ENCODE measurements around the gene ARNT2.

ARNT2 gene

GRCh38 chr15:80531388-80531787, 127.2 kb downstream of the ARNT2 start:
- Histone ChIP-seq H3K27ac (ENCODE audit: low read length, poor library complexity, severe bottlenecking) (no peak overlapping the region), H3K14ac (ENCODE audit: low read length in 2 of 2) (no peak overlapping the region), H2BK12ac (ENCODE audit: low read length in 2 of 2) (no peak overlapping the region), H3K27me3 (ENCODE audit: control insufficient read depth in 1 of 2, insufficient read depth in 1 of 2, low read length in 2 of 2) (no peaks in the 10 kb centered on the region), H3K4me1 (ENCODE audit: control insufficient read depth, insufficient read depth, low read depth, low read length) (no peaks in the 10 kb centered on the region), H4K8ac (ENCODE audit: low read length) (no peak overlapping the region), H3K4ac (ENCODE audit: low read depth in 1 of 2, low read length in 2 of 2) (no peak overlapping the region), H3K18ac (ENCODE audit: low read depth in 1 of 2, low read length in 2 of 2) (no peak overlapping the region), H3K4me3 (ENCODE audit: insufficient read depth in 1 of 2, low read depth in 1 of 2, low read length in 2 of 2) (peak overlapping the region in 1 of 2 experiments; percentile 9), H3K79me1 (replicated peaks; ENCODE audit: low read length, poor library complexity, severe bottlenecking) (peaks cover 1% of the 10 kb centered on the region), H2BK15ac (ENCODE audit: low read depth, poor library complexity, severe bottlenecking) (no peak overlapping the region), H2AK5ac (ENCODE audit: low read length, severe bottlenecking) (no peak overlapping the region), H2BK120ac (ENCODE audit: low read depth, low read length) (no peak overlapping the region), H2AFZ (ENCODE audit: low read depth, low read length) (no peak overlapping the region), H4K91ac (ENCODE audit: low read length) (no peak overlapping the region), H2BK5ac (ENCODE audit: low read depth, low read length, poor library complexity, severe bottlenecking) (no peak overlapping the region), H3K4me2 (ENCODE audit: low read length, poor library complexity, severe bottlenecking) (no peak overlapping the region), H3K9ac (ENCODE audit: low read length) (peak overlapping the region; percentile 70), H3K23ac (ENCODE audit: low read length in 2 of 2) (no peak overlapping the region), H3K9me3 (ENCODE audit: control insufficient read depth, low read length) (peaks cover 18% of the 10 kb centered on the region), H3K36me3 (ENCODE audit: control insufficient read depth in 1 of 2, insufficient read depth in 2 of 2, low read depth in 1 of 2, low read length in 2 of 2) (peaks cover 0 to 25% of the 10 kb centered on the region in 2 experiments)
- 99% methylated on average over 3 of the region's 3 CpGs for WGBS
- no peak for DNase-seq

- Histone ChIP-seq H3K4me3 (ENCODE audit: insufficient read depth in 1 of 2, low read depth in 1 of 2, low read length in 2 of 2) (peak overlapping the region in 1 of 2 experiments; percentile 9), H3K79me1 (replicated peaks; ENCODE audit: low read length, poor library complexity, severe bottlenecking) (peaks cover 1% of the 10 kb centered on the region), H3K18ac (ENCODE audit: low read depth in 1 of 2, low read length in 2 of 2) (no peak overlapping the region), H3K27me3 (ENCODE audit: control insufficient read depth in 1 of 2, insufficient read depth in 1 of 2, low read length in 2 of 2) (no peaks in the 10 kb centered on the region), H3K4me2 (ENCODE audit: low read length, poor library complexity, severe bottlenecking) (no peak overlapping the region), H3K4me1 (ENCODE audit: control insufficient read depth, insufficient read depth, low read depth, low read length) (no peaks in the 10 kb centered on the region), H2BK120ac (ENCODE audit: low read depth, low read length) (no peak overlapping the region), H3K27ac (ENCODE audit: low read length, poor library complexity, severe bottlenecking) (no peak overlapping the region), H2AFZ (ENCODE audit: low read depth, low read length) (no peak overlapping the region), H4K91ac (ENCODE audit: low read length) (no peak overlapping the region), H3K23ac (ENCODE audit: low read length in 2 of 2) (no peak overlapping the region), H4K8ac (ENCODE audit: low read length) (no peak overlapping the region), H2AK5ac (ENCODE audit: low read length, severe bottlenecking) (no peak overlapping the region), H3K36me3 (ENCODE audit: control insufficient read depth in 1 of 2, insufficient read depth in 2 of 2, low read depth in 1 of 2, low read length in 2 of 2) (peaks cover 0 to 22% of the 10 kb centered on the region in 2 experiments), H3K4ac (ENCODE audit: low read depth in 1 of 2, low read length in 2 of 2) (no peak overlapping the region), H3K9ac (ENCODE audit: low read length) (peak overlapping the region; percentile 70), H3K9me3 (ENCODE audit: control insufficient read depth, low read length) (peaks cover 18% of the 10 kb centered on the region), H2BK5ac (ENCODE audit: low read depth, low read length, poor library complexity, severe bottlenecking) (no peak overlapping the region), H2BK15ac (ENCODE audit: low read depth, poor library complexity, severe bottlenecking) (no peak overlapping the region), H2BK12ac (ENCODE audit: low read length in 2 of 2) (no peak overlapping the region), H3K14ac (ENCODE audit: low read length in 2 of 2) (no peak overlapping the region)
- 87% methylated on average over 7 of the region's 7 CpGs for WGBS
- no peak for DNase-seq
Observed at GRCh38 chr15:80531796-80532195, 127.6 kb downstream of the ARNT2 start.

GRCh38 chr15:80533790-80534333, 129.7 kb downstream of the ARNT2 start:
- WGBS = 100% methylated on average over 1 of the region's 4 CpGs
- no peak overlapping the region for H3K4me2 ChIP-seq (ENCODE audit: low read length, poor library complexity, severe bottlenecking)
- no peak overlapping the region for H4K91ac ChIP-seq (ENCODE audit: low read length)
- no peak overlapping the region for H3K23ac ChIP-seq (ENCODE audit: low read length in 2 of 2)
- no peak overlapping the region for H3K14ac ChIP-seq (ENCODE audit: low read length in 2 of 2)
- no peak overlapping the region for H2BK120ac ChIP-seq (ENCODE audit: low read depth, low read length)
- H4K8ac ChIP-seq (ENCODE audit: low read length) = no peak overlapping the region
- no peak overlapping the region for H2AK5ac ChIP-seq (ENCODE audit: low read length, severe bottlenecking)
- H3K4ac ChIP-seq (ENCODE audit: low read depth in 1 of 2, low read length in 2 of 2) = no peak overlapping the region
- H3K27ac ChIP-seq (ENCODE audit: low read length, poor library complexity, severe bottlenecking) = no peak overlapping the region
- H2AFZ ChIP-seq (ENCODE audit: low read depth, low read length) = no peak overlapping the region
- no peak overlapping the region for H2BK5ac ChIP-seq (ENCODE audit: low read depth, low read length, poor library complexity, severe bottlenecking)
- H2BK12ac ChIP-seq (ENCODE audit: low read length in 2 of 2) = no peak overlapping the region
- H3K4me3 ChIP-seq (ENCODE audit: insufficient read depth in 1 of 2, low read depth in 1 of 2, low read length in 2 of 2) = no peak overlapping the region
- H3K4me1 ChIP-seq (ENCODE audit: control insufficient read depth, insufficient read depth, low read depth, low read length) = no peaks in the 10 kb centered on the region
- H3K9ac ChIP-seq (ENCODE audit: low read length) = no peak overlapping the region
- peaks cover 18% of the 10 kb centered on the region for H3K9me3 ChIP-seq (ENCODE audit: control insufficient read depth, low read length)
- no peak for DNase-seq
- H3K27me3 ChIP-seq (ENCODE audit: control insufficient read depth in 1 of 2, insufficient read depth in 1 of 2, low read length in 2 of 2) = no peaks in the 10 kb centered on the region
- H3K79me1 ChIP-seq (replicated peaks; ENCODE audit: low read length, poor library complexity, severe bottlenecking) = peaks cover 4% of the 10 kb centered on the region
- no peak overlapping the region for H2BK15ac ChIP-seq (ENCODE audit: low read depth, poor library complexity, severe bottlenecking)
- no peak overlapping the region for H3K18ac ChIP-seq (ENCODE audit: low read depth in 1 of 2, low read length in 2 of 2)
- peaks cover 2 to 21% of the 10 kb centered on the region in 2 experiments for H3K36me3 ChIP-seq (ENCODE audit: control insufficient read depth in 1 of 2, insufficient read depth in 2 of 2, low read depth in 1 of 2, low read length in 2 of 2)

GRCh38 chr15:80536231-80536630, 132.0 kb downstream of the ARNT2 start:
- H3K27ac ChIP-seq (ENCODE audit: low read length, poor library complexity, severe bottlenecking) = no peak overlapping the region
- H3K23ac ChIP-seq (ENCODE audit: low read length in 2 of 2) = no peak overlapping the region
- DNase-seq = no peak
- H2AFZ ChIP-seq (ENCODE audit: low read depth, low read length) = no peak overlapping the region
- no peak overlapping the region for H3K4me3 ChIP-seq (ENCODE audit: insufficient read depth in 1 of 2, low read depth in 1 of 2, low read length in 2 of 2)
- no peak overlapping the region for H3K4ac ChIP-seq (ENCODE audit: low read depth in 1 of 2, low read length in 2 of 2)
- no peak overlapping the region for H2AK5ac ChIP-seq (ENCODE audit: low read length, severe bottlenecking)
- H3K79me1 ChIP-seq (replicated peaks; ENCODE audit: low read length, poor library complexity, severe bottlenecking) = peaks cover 4% of the 10 kb centered on the region
- no peak overlapping the region for H2BK5ac ChIP-seq (ENCODE audit: low read depth, low read length, poor library complexity, severe bottlenecking)
- WGBS = 84% methylated on average over 5 of the region's 5 CpGs
- no peak overlapping the region for H3K18ac ChIP-seq (ENCODE audit: low read depth in 1 of 2, low read length in 2 of 2)
- no peak overlapping the region for H2BK12ac ChIP-seq (ENCODE audit: low read length in 2 of 2)
- no peak overlapping the region for H2BK120ac ChIP-seq (ENCODE audit: low read depth, low read length)
- H3K4me2 ChIP-seq (ENCODE audit: low read length, poor library complexity, severe bottlenecking) = no peak overlapping the region
- H3K9ac ChIP-seq (ENCODE audit: low read length) = no peak overlapping the region
- H4K91ac ChIP-seq (ENCODE audit: low read length) = no peak overlapping the region
- H3K14ac ChIP-seq (ENCODE audit: low read length in 2 of 2) = no peak overlapping the region
- H4K8ac ChIP-seq (ENCODE audit: low read length) = no peak overlapping the region
- H3K27me3 ChIP-seq (ENCODE audit: control insufficient read depth in 1 of 2, insufficient read depth in 1 of 2, low read length in 2 of 2) = no peaks in the 10 kb centered on the region
- H3K36me3 ChIP-seq (ENCODE audit: control insufficient read depth in 1 of 2, insufficient read depth in 2 of 2, low read depth in 1 of 2, low read length in 2 of 2) = peaks cover 2 to 21% of the 10 kb centered on the region in 2 experiments
- no peaks in the 10 kb centered on the region for H3K4me1 ChIP-seq (ENCODE audit: control insufficient read depth, insufficient read depth, low read depth, low read length)
- H3K9me3 ChIP-seq (ENCODE audit: control insufficient read depth, low read length) = peaks cover 18% of the 10 kb centered on the region
- no peak overlapping the region for H2BK15ac ChIP-seq (ENCODE audit: low read depth, poor library complexity, severe bottlenecking)

Measured in mesenchymal stem cell (in vitro differentiated cells and primary cell).